ENCODE data around the gene RAI1. TPM values are rescaled to one million over a fixed set of nuclear protein-coding genes. Genes with fewer than 3 reads are reported as not detected.

RAI1 gene
- polyA plus RNA-seq, 2 of the 4 experiments (the other 2 are of a cell fraction) = 3.5 to 23.8 TPM

- ChIA-PET POLR2A (no interaction called here), CTCF (interaction anchor here (0.6 to 1.3 kb wide), 4 partner anchors 9 to 93 kb away, joined by 3 read pairs; no protein-coding TSS in a partner anchor)
- peaks cover 52% of the 10 kb centered on the region for H3K4me1 ChIP-seq
- FAIRE-seq (no peak), ATAC-seq (no peak; a peak in 1 of 6 replicates), DNase-seq (ENCODE audit: low read depth in 1 of 2, low spot score in 1 of 2) (no peak)
- H3K4me2 ChIP-seq = peak overlapping the region; percentile 18
- 66% methylated on average over 3 of the region's 3 CpGs for WGBS (ENCODE audit: missing lambda C conversion rate)
- peak overlapping the region in 1 of 2 experiments; percentile 69; a peak in 3 of 6 replicates for H3K27ac ChIP-seq
- TF ChIP-seq USF2 (IDR thresholded peaks at IDR 0.05) (no peak), POLR2AphosphoS2 (conservative IDR thresholded peaks at IDR 0.05; ENCODE audit: low read length) (no peak), KDM1A (IDR thresholded peaks at IDR 0.05; ENCODE audit: low read depth) (no peak), CBX2 (IDR thresholded peaks at IDR 0.05; ENCODE audit: borderline replicate concordance, low read depth) (no peak), JUN (IDR thresholded peaks at IDR 0.05) (no peak), BHLHE40 (IDR thresholded peaks at IDR 0.05; ENCODE audit: low read depth, low read length) (no peak), MAFK (IDR thresholded peaks at IDR 0.05; ENCODE audit: partially characterized antibody) (no peak), MAZ (IDR thresholded peaks at IDR 0.05; ENCODE audit: borderline replicate concordance, low read depth, low read length) (no peak), HOXA7 (CRISPR knock-in tag; IDR thresholded peaks at IDR 0.05) (no peak), HMGXB4 (CRISPR knock-in tag; IDR thresholded peaks at IDR 0.05; ENCODE audit: borderline replicate concordance) (no peak), MYC (IDR thresholded peaks at IDR 0.05; ENCODE audit: borderline replicate concordance, low read length) (no peak), CEBPB (IDR thresholded peaks at IDR 0.05) (no peak), EHMT2 (IDR thresholded peaks at IDR 0.05; ENCODE audit: low read depth) (no peak), ZSCAN20 (CRISPR knock-in tag; IDR thresholded peaks at IDR 0.05) (no peak), RARB (CRISPR knock-in tag; IDR thresholded peaks at IDR 0.05) (no peak), NPAS2 (CRISPR knock-in tag; IDR thresholded peaks at IDR 0.05; ENCODE audit: borderline replicate concordance) (no peak), HOXB5 (CRISPR knock-in tag; IDR thresholded peaks at IDR 0.05) (no peak), CHD2 (IDR thresholded peaks at IDR 0.05; ENCODE audit: low read length, partially characterized antibody) (no peak), EHF (CRISPR knock-in tag; IDR thresholded peaks at IDR 0.05) (no peak), HDAC2 (IDR thresholded peaks at IDR 0.05) (no peak)
- H3K9me3 ChIP-seq = no peaks in the 10 kb centered on the region
- no peak overlapping the region for H3K4me3 ChIP-seq
Measured at GRCh38 chr17:17719966-17720543, 38.8 kb downstream of the RAI1 start.

GRCh38 chr17:17721140-17721668, 39.9 kb downstream of the RAI1 start:
- no peak overlapping the region for H3K4me2 ChIP-seq
- no peaks in the 10 kb centered on the region for H3K9me3 ChIP-seq
- H3K4me3 ChIP-seq = no peak overlapping the region
- 83% methylated on average over 2 of the region's 2 CpGs for WGBS (ENCODE audit: missing lambda C conversion rate)
- POLR2A ChIA-PET = no interaction called here
- TF ChIP-seq PBX3 (IDR thresholded peaks at IDR 0.05) (no peak), HOXB13 (CRISPR knock-in tag; IDR thresholded peaks at IDR 0.05; ENCODE audit: low read depth) (no peak), CHD4 (IDR thresholded peaks at IDR 0.05; ENCODE audit: borderline replicate concordance) (no peak), TFCP2L1 (CRISPR knock-in tag; IDR thresholded peaks at IDR 0.05) (no peak), KDM5A (IDR thresholded peaks at IDR 0.05) (no peak), ELK1 (IDR thresholded peaks at IDR 0.05; ENCODE audit: low read depth, low read length) (no peak)
- no peak for ATAC-seq
- DNase-seq (ENCODE audit: low read depth in 1 of 2, low spot score in 1 of 2) = no peak
- peaks cover 63% of the 10 kb centered on the region for H3K4me1 ChIP-seq
- CTCF ChIA-PET = no interaction called here
- H3K27ac ChIP-seq = peak overlapping the region in 1 of 2 experiments; percentile 69; a peak in 1 of 6 replicates
- FAIRE-seq = peak; percentile 63

Measured in A549 (cell line).